Testis (tissue), 2 donors: ENCODE results near the gene AGPAT1.

ENCODE experiments used
- CTCF ChIP-seq, 3 experiments: fragments of 450-650 bp in 2 of 3; fragments of 200-600 bp in 1 of 3; sonication (generic) in 1 of 3; IDR thresholded peaks; one replicate each; pipeline ENCODE4 v1.5.1; 2016 to 2019; ENCODE audit warnings: antibody characterized with exemption in 3 of 3, mild to moderate bottlenecking in 2 of 3, moderate library complexity in 1 of 3
- POLR2A ChIP-seq: fragments of 450-650 bp; IDR thresholded peaks from one replicate; pipeline ENCODE4 v1.6.1; 2017; ENCODE audit warnings: antibody characterized with exemption, mild to moderate bottlenecking, moderate library complexity

GRCh38 chr6:32133786-32134185 lies 42.1 kb downstream of the AGPAT1 start:
- TF ChIP-seq CTCF (IDR thresholded peaks at IDR 0.05): no peak
- no peak for TF ChIP-seq POLR2A
